NCI-H1417 treated with DMSO at 0.1 percent for 48 hours (cell line): Measurements from ENCODE around the gene PLXNA3.

Experiments used
- DNase-seq: peaks from one replicate; lab custom pipeline; 2025; lab: John Stamatoyannopoulos, UW

PLXNA3 gene

DNA sequence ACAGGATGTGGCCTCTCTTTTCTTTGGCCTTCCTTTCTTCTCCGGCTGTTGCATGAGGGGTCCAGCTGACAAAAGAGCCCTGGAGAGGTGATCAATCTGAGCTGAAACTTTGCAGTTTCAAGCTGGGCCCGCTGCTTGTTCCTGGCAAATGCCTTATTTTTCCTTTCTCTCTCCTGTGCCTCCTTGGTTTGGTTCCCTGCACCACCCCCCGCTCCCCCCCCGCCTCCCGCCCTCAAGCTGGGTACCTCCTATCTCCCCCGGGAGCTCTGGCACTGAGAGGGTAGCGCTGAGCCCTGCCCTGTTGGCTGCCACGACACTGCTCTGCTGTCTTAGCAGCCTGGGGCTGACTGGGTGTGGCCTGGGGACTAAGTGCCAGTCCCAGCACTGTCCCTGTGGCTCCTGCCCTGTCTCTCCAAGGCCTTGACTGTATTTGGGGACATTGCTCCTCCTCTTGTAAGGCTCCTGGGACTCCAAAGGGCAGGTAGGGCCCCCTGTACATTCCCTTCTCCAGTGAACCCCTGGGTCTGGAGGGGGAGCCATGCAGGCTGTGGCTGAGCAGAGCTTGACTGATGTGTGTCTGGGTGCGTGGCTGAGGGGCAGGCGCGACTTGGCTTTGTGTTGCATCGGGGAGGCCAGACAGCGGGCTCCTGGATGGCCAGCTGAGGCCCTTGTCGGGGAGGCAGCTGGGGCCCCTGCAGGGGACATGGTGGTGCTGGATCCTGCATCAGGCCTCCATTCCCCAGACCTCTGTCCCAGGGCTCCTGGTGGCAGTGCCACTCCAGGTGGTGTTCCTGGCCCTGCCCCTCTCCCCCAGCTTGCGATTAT lies 1.1 kb downstream of the PLXNA3 start:
- no peak for DNase-seq

DNA sequence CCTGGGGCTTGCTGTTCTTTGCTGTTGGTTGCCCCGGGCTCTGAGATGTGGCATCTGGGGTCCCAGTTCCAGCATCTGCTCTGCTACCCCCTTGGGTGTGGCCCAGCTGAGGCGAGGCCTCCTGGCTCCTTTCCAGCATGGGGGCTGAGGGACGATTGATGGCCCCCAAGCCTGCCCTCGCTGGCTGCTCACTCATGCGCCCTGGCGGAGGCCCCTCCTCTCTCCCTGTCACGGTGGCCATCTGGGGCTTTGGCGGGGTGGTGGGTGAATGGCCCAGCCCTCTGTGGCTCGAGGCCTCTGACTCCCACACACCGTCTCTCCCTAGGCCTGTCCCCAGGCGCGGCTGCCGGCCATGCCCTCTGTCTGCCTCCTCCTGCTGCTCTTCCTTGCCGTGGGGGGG lies 1.8 kb downstream of the PLXNA3 start:
- no peak for DNase-seq

DNA sequence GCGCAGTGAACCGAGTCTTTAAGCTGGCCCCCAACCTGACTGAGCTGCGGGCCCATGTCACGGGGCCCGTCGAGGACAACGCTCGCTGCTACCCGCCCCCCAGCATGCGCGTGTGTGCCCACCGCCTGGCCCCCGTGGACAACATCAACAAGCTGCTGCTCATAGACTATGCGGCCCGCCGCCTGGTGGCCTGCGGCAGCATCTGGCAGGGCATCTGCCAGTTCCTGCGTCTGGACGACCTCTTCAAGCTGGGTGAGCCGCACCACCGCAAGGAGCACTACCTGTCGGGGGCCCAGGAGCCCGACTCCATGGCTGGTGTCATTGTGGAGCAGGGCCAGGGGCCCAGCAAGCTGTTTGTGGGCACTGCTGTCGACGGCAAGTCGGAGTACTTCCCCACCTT lies 2.2 kb downstream of the PLXNA3 start:
- DNase-seq = no peak

DNA sequence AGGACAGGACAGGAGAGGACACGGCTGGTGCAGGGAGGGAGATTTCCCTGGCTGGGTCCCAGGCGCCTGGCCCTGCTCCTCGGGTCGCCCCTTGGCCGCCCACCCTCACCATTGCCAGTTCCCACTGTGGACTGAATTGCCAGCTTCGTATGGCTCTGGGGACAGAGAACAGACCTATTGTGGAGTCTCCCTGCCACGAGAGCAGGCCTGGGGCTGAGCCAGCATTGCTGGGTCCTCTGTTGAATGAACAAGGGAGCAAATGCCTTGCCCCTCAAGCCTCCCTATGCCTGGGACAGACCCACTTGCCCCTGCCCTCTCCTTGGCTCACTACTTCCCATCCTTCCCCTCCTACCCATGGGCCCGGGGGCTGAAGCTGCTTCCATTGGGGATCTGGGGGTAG lies 4.3 kb downstream of the PLXNA3 start:
- DNase-seq = no peak

DNA sequence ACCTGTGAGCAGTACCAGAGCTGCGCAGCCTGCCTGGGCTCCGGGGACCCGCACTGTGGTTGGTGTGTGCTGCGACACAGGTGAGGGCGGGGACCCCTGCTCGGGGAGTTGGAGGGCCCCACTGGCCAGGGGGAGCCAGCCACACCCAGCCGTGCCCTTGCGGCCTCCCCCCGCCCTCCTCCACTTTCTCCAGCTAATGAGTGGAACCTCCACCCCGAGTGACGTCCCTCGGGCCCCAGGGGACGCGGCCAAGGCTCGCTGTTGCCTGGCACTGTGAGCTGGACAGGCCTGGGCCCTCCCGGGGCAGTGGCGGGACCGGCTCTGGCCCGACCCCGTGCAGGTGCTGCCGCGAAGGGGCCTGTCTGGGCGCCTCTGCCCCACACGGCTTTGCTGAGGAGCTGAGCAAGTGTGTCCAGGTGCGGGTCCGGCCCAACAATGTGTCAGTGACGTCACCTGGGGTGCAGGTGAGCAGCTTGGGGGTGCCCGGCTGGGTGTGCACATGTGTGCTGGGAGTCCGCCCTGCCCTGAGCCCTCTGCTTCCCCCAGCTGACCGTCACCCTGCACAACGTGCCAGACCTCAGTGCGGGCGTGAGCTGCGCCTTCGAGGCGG lies 5.6 kb downstream of the PLXNA3 start:
- no peak for DNase-seq

DNA sequence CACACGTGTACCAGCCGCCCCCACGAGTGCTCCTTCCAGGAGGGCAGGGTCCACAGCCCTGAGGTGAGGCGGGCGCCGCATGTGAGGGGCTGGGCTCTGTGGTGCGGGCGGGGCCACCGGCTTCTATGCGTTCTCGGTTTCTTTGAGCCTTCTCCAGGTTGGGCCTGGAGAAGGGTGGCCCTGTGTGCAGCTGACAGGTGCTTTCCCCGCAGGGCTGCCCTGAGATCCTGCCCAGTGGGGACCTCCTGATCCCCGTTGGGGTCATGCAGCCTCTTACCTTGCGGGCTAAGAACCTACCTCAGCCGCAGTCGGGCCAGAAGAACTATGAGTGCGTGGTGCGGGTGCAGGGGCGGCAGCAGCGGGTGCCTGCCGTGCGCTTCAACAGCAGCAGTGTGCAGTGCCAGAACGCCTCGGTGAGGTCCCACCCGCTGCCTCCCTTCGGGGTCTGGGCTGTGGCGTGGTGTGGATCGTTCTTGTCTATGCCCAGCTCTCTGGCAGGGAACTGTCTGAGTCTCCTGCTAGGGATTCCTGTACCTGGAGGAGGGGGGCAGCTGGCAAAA lies 6.8 kb downstream of the PLXNA3 start:
- DNase-seq = no peak

DNA sequence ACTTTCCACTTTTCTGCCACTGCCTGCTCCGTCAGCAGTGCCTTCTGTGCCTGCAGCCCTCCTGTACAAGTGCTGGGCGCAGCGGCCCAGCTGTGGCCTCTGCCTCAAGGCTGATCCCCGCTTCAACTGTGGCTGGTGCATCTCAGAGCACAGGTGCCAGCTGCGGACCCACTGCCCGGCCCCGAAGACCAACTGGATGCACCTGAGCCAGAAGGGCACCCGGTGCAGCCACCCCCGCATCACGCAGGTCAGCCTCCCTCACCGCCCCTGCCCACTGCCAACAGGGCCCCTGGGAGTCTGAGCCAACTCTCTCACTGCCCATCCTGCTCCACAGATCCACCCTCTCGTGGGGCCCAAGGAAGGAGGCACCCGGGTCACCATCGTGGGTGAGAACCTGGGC lies 7.5 kb downstream of the PLXNA3 start:
- DNase-seq = no peak

DNA sequence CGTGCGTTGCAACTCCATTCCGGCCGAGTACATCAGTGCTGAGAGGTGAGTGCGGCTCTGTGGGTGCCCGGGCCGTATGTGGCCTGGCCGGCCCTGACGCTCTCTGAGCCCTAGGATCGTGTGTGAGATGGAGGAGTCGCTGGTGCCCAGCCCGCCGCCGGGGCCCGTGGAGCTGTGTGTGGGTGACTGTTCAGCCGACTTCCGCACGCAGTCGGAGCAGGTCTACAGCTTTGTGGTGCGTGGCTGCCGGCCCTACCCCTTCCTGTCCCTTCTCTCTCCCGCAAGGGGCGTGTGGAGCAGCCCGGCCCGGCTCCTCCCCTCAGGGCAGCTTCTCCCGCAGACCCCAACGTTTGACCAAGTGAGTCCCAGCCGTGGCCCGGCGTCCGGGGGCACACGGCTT lies 8.0 kb downstream of the PLXNA3 start:
- DNase-seq = no peak

DNA sequence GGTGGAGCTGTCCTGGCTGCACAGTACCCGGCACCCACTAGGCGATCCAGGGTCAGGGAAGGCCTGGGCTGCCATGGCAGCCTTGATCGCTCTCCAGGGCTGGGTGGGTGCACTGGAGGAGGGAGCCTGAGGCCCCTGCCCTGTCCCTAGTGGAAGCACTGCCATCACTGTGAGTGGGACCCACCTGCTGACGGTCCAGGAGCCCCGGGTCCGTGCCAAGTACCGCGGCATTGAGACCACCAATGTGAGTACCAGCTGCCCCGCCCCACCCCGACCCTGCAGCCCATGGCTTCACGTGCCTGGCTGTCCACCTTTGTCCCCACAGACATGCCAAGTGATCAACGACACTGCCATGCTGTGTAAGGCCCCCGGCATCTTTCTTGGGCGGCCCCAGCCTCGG lies 8.8 kb downstream of the PLXNA3 start:
- DNase-seq = no peak

DNA sequence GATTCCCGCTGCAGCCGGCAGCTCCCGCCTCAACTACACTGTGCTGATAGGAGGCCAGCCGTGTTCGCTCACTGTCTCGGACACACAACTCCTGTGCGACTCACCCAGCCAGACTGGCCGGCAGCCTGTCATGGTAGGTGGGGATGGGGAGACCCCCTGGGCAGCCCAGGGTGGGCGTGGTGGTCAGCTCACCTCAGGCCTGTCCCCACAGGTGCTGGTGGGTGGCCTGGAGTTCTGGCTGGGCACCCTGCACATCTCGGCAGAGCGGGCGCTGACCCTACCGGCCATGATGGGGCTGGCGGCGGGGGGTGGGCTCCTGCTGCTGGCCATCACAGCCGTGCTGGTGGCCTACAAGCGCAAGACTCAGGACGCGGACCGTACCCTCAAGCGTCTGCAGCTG lies 9.5 kb downstream of the PLXNA3 start:
- no peak for DNase-seq

DNA sequence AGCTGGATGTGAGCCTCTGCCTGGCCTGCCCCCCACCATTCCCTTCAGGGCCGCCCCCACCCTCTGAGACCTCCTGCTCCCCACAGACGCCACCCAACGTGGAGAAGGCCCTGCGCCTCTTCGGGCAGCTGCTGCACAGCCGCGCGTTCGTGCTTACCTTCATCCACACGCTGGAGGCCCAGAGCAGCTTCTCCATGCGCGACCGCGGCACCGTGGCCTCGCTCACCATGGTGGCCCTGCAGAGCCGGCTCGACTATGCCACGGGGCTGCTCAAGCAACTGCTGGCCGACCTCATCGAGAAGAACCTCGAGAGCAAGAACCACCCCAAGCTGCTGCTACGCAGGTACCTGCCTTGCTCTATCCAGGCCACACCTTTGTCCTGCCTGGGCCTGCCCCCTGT lies 10.1 kb downstream of the PLXNA3 start:
- no peak for DNase-seq

DNA sequence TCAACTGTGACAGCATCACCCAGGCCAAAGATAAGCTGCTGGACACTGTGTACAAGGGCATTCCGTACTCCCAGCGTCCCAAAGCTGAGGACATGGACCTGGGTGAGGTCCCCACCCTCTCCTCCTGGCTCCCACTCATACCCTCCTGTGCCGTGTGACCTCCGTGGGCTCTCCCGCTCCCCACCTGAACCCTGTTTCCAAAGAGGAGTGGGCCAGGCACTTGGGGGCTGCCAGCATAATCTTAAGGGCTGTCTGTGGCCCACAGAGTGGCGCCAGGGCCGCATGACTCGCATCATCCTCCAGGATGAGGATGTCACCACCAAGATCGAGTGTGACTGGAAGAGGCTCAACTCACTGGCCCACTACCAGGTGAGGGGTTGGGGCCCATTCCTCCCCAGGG lies 11.0 kb downstream of the PLXNA3 start:
- no peak for DNase-seq

DNA sequence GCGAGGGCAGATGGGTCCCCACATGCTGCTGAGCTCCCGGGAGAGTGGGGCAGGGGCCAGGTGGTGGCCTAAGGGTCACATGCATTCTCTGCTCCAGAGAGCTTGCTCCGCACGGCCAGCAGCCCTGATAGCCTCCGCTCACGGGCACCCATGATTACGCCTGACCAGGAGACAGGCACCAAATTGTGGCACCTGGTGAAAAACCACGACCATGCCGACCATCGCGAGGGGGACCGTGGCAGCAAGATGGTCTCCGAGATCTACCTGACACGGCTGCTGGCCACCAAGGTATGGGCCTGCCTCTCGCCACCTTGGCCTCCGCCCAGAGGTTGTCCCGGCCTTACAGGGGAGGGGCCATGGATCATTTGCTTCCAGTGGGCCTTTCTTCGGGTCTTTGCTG lies 11.8 kb downstream of the PLXNA3 start:
- no peak for DNase-seq

DNA sequence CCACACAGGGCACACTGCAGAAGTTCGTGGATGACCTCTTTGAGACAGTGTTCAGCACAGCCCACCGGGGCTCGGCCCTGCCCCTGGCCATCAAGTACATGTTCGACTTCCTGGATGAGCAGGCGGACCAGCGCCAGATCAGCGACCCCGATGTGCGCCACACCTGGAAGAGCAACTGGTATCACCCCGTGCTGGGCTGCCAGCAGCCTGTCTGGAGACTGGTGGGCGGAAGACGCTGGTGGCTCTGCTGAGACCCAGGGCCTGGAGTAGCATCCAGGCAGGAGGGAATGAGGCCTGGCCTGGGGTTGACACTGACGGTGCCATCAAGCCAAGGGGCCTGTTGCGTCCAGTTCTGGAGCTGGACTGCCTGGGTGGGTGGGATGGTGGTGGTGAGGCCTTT lies 12.4 kb downstream of the PLXNA3 start:
- DNase-seq = no peak

DNA sequence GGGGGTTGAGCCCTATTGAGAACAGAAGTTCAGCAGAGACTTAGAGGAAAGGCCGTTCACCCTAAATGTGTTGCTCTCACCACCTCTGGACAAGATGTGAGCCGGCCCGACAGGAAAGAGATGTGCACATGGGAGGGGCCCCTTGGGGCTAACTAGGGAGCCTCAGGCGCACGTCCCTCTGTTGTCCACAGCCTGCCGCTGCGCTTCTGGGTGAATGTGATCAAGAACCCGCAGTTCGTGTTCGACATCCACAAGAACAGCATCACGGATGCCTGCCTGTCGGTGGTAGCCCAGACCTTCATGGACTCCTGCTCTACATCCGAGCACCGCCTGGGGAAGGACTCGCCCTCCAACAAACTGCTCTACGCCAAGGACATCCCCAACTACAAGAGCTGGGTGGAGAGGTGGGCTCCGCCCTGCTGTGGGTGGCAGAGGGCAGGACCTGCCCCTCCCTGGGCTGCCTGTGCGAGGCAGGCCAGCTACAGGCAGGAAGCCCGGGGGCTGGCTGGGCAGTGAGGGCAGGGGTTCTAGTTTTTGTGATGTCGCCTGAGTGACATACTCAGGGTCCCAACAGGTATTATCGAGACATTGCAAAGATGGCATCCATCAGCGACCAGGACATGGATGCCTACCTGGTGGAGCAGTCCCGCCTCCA lies 13.0 kb downstream of the PLXNA3 start:
- DNase-seq = no peak

DNA sequence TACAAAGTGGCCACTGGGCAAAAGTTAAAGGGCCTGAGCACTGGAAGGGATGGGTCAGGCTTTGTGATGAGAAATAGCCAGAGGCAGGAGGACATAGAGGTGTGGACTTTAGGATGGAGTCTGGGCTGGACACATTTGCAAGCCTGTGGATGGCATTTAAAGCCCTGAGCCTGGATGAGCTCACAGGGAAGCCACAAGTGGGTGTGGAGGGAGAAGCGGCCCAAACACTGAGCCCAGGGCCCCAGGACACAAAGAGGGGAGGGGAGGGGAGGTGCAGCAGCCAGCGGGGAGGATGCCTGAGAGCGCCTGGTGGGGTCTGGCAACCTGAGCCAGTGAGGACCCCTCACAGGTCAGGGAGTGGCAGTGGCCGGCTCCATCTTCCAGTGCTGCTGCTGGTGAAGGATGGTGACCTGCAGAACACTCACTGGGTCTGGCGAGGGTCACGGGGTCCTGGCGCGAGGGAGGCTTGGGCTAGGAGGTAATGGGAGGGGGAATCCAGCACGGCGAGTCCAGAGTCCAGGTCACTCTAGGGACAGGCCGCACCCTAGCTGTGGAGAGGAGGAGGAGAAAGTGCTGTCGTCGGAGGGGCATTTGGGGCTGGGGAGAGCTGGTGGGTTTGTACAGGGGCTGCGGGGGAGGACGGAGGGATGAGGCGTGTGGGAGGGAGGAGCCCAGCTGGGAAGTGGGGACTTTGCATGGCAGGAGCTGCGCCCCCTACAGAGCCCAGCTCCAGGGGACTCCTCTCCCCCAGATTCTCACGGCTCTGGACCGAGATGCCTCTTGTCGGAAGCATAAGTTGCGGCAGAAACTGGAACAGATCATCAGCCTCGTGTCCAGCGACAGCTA lies 14.0 kb downstream of the PLXNA3 start:
- DNase-seq = no peak

DNA sequence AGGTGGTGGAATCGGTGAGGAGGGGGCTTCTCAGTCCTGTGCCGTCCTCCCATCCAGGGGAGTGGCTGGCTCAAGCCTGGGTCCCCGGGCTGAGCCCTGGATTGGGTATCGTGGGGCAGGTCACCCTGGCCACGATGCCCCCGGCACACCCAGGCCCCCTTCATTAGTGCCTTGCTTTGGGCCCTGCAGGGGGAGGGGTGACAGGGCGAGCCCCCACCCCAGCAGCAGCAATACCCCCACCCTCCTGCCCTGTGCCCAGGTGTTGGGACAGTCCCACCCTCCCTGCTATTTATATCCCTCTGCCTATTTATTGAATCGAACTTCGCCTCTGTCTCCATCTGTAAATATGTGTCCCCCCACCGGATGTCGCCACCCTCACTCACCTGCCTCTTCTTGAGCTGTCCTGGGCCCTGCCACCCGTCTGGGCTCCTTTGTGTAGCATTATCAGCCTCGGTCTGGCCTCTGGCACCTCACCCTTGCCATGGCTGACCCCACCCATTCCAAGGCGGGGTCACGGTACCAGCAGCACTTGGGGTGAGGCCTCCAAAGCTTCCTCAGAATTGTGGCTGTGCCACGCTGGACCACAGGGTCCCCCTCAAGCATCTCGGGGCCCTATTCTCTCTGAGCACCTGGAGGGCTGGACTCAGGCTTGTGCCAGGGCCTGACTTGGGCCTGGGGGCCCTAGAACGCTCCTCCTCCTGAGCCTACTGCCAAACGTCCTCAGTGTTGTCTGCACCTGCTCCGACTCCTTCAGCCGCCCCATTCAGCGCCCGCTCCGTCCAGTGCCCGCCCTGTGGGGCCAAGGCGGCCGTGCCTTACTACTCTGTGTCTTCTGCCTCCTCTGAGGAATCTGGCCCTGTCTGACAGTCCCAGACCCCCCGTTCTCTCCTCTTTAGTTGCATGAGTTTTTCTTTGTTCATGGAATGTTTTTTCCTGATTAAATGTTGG lies 14.9 kb downstream of the PLXNA3 start:
- DNase-seq = no peak

DNA sequence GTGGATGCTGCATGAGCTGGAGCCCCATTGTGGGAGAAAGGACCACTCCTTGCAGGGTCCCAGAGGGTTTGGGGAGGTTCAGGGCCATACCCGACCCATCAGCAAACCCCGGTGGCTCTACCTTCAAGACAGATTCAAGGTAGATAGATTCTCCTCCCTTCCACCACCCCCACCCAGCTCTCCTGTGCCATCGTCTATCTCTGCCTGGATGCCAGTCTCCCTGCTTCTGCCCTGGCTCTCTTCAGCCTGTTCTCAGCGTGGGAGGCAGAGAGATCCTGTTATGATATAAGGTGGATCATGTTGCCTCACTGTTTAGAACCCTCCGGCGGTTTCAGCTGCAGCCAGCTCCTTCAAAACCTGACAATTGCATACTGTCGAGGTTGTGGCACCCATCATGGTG lies 15.6 kb downstream of the PLXNA3 start:
- DNase-seq = no peak

DNA sequence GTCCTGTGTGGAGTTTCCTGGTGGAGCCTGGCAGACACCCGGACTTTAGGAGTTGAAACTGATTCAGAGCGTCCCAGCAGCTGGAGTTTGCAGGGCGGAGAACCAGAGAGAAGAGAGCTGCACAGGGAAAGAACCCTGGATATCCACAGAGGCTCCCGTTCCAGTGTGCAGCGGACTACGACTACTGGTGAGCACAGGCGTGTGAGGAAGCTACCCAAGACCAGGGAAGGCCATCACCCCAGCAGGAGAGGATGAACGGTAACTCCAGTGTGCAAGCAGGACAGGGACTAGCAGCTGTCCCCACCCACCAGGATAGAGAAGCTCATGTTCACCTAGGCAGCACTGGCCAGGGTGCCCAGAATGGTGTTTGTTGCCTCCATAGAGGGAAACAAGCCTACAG lies 18.7 kb downstream of the PLXNA3 start:
- no peak for DNase-seq

DNA sequence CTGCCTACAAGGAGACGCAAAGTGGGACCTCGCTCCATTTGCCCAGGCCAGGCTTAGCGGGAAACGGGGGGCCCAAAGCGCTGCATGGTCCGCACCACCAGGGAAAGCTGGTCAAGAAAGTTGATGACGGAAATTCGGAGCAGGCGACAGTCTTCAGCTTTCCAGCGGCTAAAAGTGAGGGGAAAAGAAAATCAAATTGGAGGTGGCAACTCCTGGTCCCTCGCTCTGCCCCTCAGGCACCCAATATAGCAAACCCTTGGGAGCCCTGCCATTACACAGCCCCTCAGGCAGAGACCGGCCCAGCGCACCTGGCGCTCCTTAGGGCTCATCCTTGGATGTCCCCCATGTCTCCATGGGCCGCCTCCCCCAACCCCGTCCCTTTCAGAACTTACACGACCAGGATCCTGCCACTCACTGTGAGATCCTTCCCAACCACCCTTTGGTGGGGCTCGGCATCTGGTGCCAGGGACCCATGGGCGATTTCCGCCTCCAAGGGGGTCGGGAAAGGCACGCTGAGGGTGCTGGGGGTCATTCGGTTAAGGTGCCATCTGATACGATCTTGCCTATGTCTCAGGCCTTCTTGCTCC lies 19.9 kb downstream of the PLXNA3 start:
- DNase-seq = no peak
